ENCODE measurements around the gene ZNF316. TPM values are rescaled to one million over a fixed set of nuclear protein-coding genes. Genes with fewer than 3 reads are reported as not detected.
A peak's percentile ranks its signal among the peaks of the same experiment; 100 is the strongest.

ZNF316 gene
- total RNA-seq, 4 donors from 2014 or later = 15.6 to 39.5 (median 27.3) TPM

DNA sequence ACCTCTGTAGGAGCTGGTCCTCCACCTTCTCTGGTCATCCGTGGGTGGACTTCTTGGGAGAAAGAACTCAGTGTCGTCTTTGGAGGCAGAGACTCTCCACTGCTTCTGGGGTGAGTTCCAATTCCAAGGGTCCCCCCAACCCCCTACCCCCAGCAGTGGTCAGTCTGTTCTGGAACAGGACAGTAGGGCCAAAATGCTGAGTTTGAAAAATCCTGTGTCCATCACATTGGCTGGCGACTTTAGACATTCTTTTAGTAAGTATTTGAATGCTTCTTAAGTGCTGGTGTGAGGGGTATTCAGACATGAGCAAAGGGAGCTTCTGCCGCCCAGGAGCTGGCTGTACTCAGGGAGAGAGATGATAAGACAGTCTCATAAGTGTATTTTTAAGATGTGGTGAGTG is 1.9 kb downstream of the ZNF316 start:
- no peaks in the 10 kb centered on the region for H3K36me3 ChIP-seq
- no peaks in the 10 kb centered on the region for H3K9me3 ChIP-seq
- no peak overlapping the region for H3K4me3 ChIP-seq
- intact Hi-C loops (cut with DNase I; ENCODE audit: low total_unique reads) = no loop called here
- TF ChIP-seq POLR2A (IDR thresholded peaks at IDR 0.05) = no peak
- TF ChIP-seq, protein P1, sequence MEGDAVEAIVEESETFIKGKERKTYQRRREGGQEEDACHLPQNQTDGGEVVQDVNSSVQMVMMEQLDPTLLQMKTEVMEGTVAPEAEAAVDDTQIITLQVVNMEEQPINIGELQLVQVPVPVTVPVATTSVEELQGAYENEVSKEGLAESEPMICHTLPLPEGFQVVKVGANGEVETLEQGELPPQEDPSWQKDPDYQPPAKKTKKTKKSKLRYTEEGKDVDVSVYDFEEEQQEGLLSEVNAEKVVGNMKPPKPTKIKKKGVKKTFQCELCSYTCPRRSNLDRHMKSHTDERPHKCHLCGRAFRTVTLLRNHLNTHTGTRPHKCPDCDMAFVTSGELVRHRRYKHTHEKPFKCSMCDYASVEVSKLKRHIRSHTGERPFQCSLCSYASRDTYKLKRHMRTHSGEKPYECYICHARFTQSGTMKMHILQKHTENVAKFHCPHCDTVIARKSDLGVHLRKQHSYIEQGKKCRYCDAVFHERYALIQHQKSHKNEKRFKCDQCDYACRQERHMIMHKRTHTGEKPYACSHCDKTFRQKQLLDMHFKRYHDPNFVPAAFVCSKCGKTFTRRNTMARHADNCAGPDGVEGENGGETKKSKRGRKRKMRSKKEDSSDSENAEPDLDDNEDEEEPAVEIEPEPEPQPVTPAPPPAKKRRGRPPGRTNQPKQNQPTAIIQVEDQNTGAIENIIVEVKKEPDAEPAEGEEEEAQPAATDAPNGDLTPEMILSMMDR (IDR thresholded peaks at IDR 0.05) = no peak
- DNase-seq = no peak
- no peak overlapping the region for H3K27ac ChIP-seq
- H3K27me3 ChIP-seq = no peaks in the 10 kb centered on the region
- peaks cover 0 to 14% of the 10 kb centered on the region in 2 donors for H3K4me1 ChIP-seq

GRCh38 chr7:6639627-6640026 is 2.5 kb downstream of the ZNF316 start:
- no peaks in the 10 kb centered on the region for H3K9me3 ChIP-seq
- intact Hi-C loops (cut with DNase I; ENCODE audit: low total_unique reads) = no loop called here
- no peak for TF ChIP-seq POLR2A (IDR thresholded peaks at IDR 0.05)
- TF ChIP-seq, protein P1 (IDR thresholded peaks at IDR 0.05) = no peak
- peaks cover 0 to 14% of the 10 kb centered on the region in 2 donors for H3K4me1 ChIP-seq
- no peaks in the 10 kb centered on the region for H3K27me3 ChIP-seq
- no peak overlapping the region for H3K4me3 ChIP-seq
- no peak overlapping the region for H3K27ac ChIP-seq
- no peak for DNase-seq
- no peaks in the 10 kb centered on the region for H3K36me3 ChIP-seq

- TF ChIP-seq, protein P1 (IDR thresholded peaks at IDR 0.05) = no peak
- no peak for TF ChIP-seq POLR2A (IDR thresholded peaks at IDR 0.05)
- peak; percentile 61 to 68 for DNase-seq
- Histone ChIP-seq H3K4me3 (no peak overlapping the region), H3K9me3 (no peaks in the 10 kb centered on the region), H3K27ac (no peak overlapping the region), H3K36me3 (no peaks in the 10 kb centered on the region), H3K4me1 (peaks cover 0 to 14% of the 10 kb centered on the region in 2 donors), H3K27me3 (no peaks in the 10 kb centered on the region)
- intact Hi-C loops (cut with DNase I; ENCODE audit: low total_unique reads) = no loop called here
These were observed 3.2 kb downstream of the ZNF316 start for GRCh38 chr7:6640246-6640721.

DNA sequence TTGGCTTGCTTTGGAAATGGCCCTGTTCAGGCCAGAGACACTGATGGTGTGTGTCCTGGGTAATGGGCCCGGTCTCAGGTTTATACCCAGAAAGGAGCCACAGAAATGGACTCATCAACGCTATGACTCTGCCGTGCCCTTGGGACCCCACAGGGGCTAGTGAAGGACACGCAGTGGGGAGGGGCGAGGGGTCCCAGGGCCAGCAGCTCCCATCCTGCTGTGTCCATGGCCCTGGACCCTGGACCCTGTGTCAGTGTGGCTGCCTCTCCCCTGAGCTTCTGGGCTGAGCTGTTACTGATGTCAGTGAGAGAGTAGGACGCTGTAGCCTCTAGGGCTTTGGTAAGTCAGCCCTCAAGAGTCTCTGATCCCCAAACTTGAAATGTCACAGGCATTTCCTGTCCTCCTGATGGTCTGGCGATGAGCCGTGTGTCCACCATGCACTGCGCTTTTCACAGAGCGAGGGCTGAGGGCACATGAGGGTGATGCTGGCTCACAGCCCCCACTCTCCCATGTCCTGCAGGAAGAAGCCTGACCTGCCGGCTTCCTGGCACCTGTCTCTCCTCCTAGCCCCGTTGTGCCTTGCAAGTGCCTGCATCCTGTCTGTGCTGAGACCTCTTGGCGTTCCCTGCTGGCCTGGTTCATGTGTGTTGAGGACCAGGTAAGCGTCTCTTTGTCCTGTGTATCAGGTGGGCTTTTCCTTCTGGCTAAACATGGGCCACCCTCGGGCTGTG is 4.4 kb downstream of the ZNF316 start:
- Histone ChIP-seq H3K9me3 (no peaks in the 10 kb centered on the region), H3K27ac (no peak overlapping the region), H3K4me3 (no peak overlapping the region), H3K4me1 (peaks cover 0 to 14% of the 10 kb centered on the region in 2 donors), H3K27me3 (no peaks in the 10 kb centered on the region), H3K36me3 (no peaks in the 10 kb centered on the region)
- intact Hi-C loops (cut with DNase I; ENCODE audit: low total_unique reads) = no loop called here
- no peak for TF ChIP-seq POLR2A (IDR thresholded peaks at IDR 0.05)
- TF ChIP-seq, protein P1 (IDR thresholded peaks at IDR 0.05) = no peak
- no peak for DNase-seq

DNA sequence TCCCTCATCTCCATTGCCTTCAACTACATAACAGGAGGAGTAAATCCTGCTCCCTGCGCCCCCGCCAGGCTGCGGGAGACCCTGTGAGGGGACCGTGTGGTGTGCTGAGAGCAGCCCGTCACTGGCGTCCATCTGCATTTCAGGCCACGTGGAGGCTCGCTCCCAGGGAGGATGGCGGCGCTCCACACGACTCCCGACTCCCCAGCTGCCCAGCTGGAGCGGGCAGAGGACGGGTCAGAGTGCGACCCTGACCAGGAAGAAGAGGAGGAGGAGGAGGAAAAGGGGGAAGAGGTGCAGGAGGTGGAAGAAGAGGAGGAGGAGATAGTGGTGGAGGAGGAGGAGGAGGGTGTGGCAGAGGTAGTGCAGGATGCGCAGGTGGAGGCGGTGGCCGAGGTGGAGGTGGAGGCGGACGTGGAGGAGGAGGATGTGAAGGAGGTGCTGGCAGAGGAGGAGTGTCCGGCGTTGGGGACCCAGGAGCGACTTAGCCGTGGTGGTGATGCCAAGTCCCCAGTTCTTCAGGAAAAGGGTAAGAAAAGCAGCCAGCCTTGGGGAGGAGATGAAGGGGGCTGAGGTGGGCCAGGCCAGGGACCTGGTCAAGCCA is 5.2 kb downstream of the ZNF316 start:
- no peak overlapping the region for H3K27ac ChIP-seq
- DNase-seq = no peak
- no peaks in the 10 kb centered on the region for H3K27me3 ChIP-seq
- H3K9me3 ChIP-seq = no peaks in the 10 kb centered on the region
- no peaks in the 10 kb centered on the region for H3K36me3 ChIP-seq
- TF ChIP-seq, protein P1 (IDR thresholded peaks at IDR 0.05) = no peak
- TF ChIP-seq POLR2A (IDR thresholded peaks at IDR 0.05) = no peak
- intact Hi-C loops (cut with DNase I; ENCODE audit: low total_unique reads) = no loop called here
- H3K4me1 ChIP-seq = peaks cover 0 to 14% of the 10 kb centered on the region in 2 donors
- H3K4me3 ChIP-seq = no peak overlapping the region
